LHCN-M2 (cell line): ENCODE measurements around the gene ATP5PB. TPM values are rescaled to one million over a fixed set of nuclear protein-coding genes. Genes with fewer than 3 reads are reported as not detected.

Experiments used
- DNase-seq: peaks from one replicate; pipeline ENCODE4 v3.0.0-alpha.2; 2012; ENCODE audit warnings: low read depth
- total RNA-seq: library from RNA; depleted of rRNA; stranded (reverse); fragments of >200 nt; gene quantifications from 2 replicates; pipeline ENCODE4 v1.2.3, GENCODE V29; 2014

Gene ATP5PB
- total RNA-seq, 1 experiment from 2014 or later, result 252 TPM

- DNase-seq, result no peak
These were observed 26.4 kb downstream of the ATP5PB start for GRCh38 chr1:111475701-111476100.

GRCh38 chr1:111476214-111476613 is 26.9 kb downstream of the ATP5PB start:
- no peak for DNase-seq

- DNase-seq, result no peak
These were observed 27.6 kb downstream of the ATP5PB start for GRCh38 chr1:111476761-111477309.

- DNase-seq, result no peak
These were observed 31.4 kb downstream of the ATP5PB start for GRCh38 chr1:111480674-111481073.

GRCh38 chr1:111481387-111482221 is 32.3 kb downstream of the ATP5PB start:
- peak; percentile 77 for DNase-seq

GRCh38 chr1:111483166-111483565 is 33.9 kb downstream of the ATP5PB start:
- no peak for DNase-seq

GRCh38 chr1:111483876-111484275 is 34.6 kb downstream of the ATP5PB start:
- DNase-seq, result no peak

- peak; percentile 52 for DNase-seq
These were observed 35.2 kb downstream of the ATP5PB start for GRCh38 chr1:111484391-111485026.

GRCh38 chr1:111486431-111486830 is 37.2 kb downstream of the ATP5PB start:
- no peak for DNase-seq

- no peak for DNase-seq
These were observed 37.9 kb downstream of the ATP5PB start for GRCh38 chr1:111487133-111487532.

- no peak for DNase-seq
These were observed 39.4 kb downstream of the ATP5PB start for GRCh38 chr1:111488669-111489068.

GRCh38 chr1:111489604-111490003 is 40.3 kb downstream of the ATP5PB start:
- DNase-seq, result no peak

GRCh38 chr1:111490220-111490619 is 41.0 kb downstream of the ATP5PB start:
- no peak for DNase-seq

- no peak for DNase-seq
These were observed 41.8 kb downstream of the ATP5PB start for GRCh38 chr1:111491070-111491469.

- peak; percentile 6 for DNase-seq
These were observed 47.1 kb downstream of the ATP5PB start for GRCh38 chr1:111496398-111496797.

GRCh38 chr1:111497592-111497991 is 48.3 kb downstream of the ATP5PB start:
- no peak for DNase-seq

- no peak for DNase-seq
These were observed 49.9 kb downstream of the ATP5PB start for GRCh38 chr1:111499026-111499785.

- no peak for DNase-seq
These were observed 52.4 kb downstream of the ATP5PB start for GRCh38 chr1:111501645-111502044.

GRCh38 chr1:111503585-111504060 is 54.4 kb downstream of the ATP5PB start, which contains the start of the genes ADORA3 and TMIGD3:
Gene ADORA3 (minus strand): TSS chr1:111503633. CDS start chr1:111503354, 279 bp downstream.
Gene TMIGD3 (minus strand): TSS chr1:111503633. CDS start chr1:111503354, 279 bp downstream.
- no peak for DNase-seq

GRCh38 chr1:111504097-111504496 is 54.8 kb downstream of the ATP5PB start:
- no peak for DNase-seq

GRCh38 chr1:111505641-111506119 is 56.4 kb downstream of the ATP5PB start:
- DNase-seq, result no peak
